IPS-NIHi7 (cell line): ENCODE measurements around the gene MORN5.
A peak's percentile ranks its signal among the peaks of the same experiment; 100 is the strongest.
"Not testable (repeated sequence)": the region's sequence is repeated elsewhere in the genome, so short reads cannot be mapped to it uniquely, and the experiment has no call there.

Source experiments
- DNase-seq: peaks from one replicate; pipeline ENCODE4 v3.0.0; 2012; ENCODE audit warnings: mixed read lengths; ENCODE audit errors: extremely low spot score

Gene MORN5

GRCh38 chr9:122159026-122159924, at the start of gene MORN5, which contains the start of gene NDUFA8:
Gene MORN5, plus strand, starts transcription at chr9:122159908. Its CDS starts 65 bp downstream, at chr9:122159973.
Gene NDUFA8, minus strand, starts transcription at chr9:122159779. Its CDS starts 102 bp downstream, at chr9:122159677.
- DNase-seq, result peak; percentile 100

GRCh38 chr9:122110100-122110833, 49.4 kb upstream of the MORN5 start:
- no peak for DNase-seq

- no peak for DNase-seq
Observed at GRCh38 chr9:122111413-122112085, 48.2 kb upstream of the MORN5 start.

- no peak for DNase-seq
Observed at GRCh38 chr9:122112238-122112637, 47.5 kb upstream of the MORN5 start.

- DNase-seq, result no peak
Observed at GRCh38 chr9:122113574-122113973, 46.1 kb upstream of the MORN5 start.

GRCh38 chr9:122115176-122116035, 44.3 kb upstream of the MORN5 start:
- DNase-seq, result no peak

- peak; percentile 67 for DNase-seq
Observed at GRCh38 chr9:122116040-122116439, 43.7 kb upstream of the MORN5 start.

- no peak for DNase-seq
Observed at GRCh38 chr9:122116448-122117173, 43.1 kb upstream of the MORN5 start.

- not testable (repeated sequence) for DNase-seq
Observed at GRCh38 chr9:122117241-122117640, 42.5 kb upstream of the MORN5 start.

GRCh38 chr9:122118343-122119165, 41.2 kb upstream of the MORN5 start:
- no peak for DNase-seq

GRCh38 chr9:122119166-122119521, 40.6 kb upstream of the MORN5 start:
- no peak for DNase-seq

GRCh38 chr9:122119721-122120120, 40.0 kb upstream of the MORN5 start:
- DNase-seq, result no peak

GRCh38 chr9:122120316-122121071, 39.2 kb upstream of the MORN5 start:
- DNase-seq, result no peak

- DNase-seq, result no peak
Observed at GRCh38 chr9:122121391-122121790, 38.3 kb upstream of the MORN5 start.

- no peak for DNase-seq
Observed at GRCh38 chr9:122121931-122122330, 37.8 kb upstream of the MORN5 start.

- DNase-seq, result no peak
Observed at GRCh38 chr9:122122468-122122867, 37.2 kb upstream of the MORN5 start.

- peak; percentile 85 for DNase-seq
Observed at GRCh38 chr9:122122903-122123632, 36.6 kb upstream of the MORN5 start.

GRCh38 chr9:122124048-122124447, 35.7 kb upstream of the MORN5 start:
- no peak for DNase-seq
